Muscle of leg (tissue), 11 donors: ENCODE measurements around the gene PPP6R2. TPM values are rescaled to one million over a fixed set of nuclear protein-coding genes. Genes with fewer than 3 reads are reported as not detected.

Experiments
- DNase-seq: peaks from one replicate; pipeline ENCODE4 v3.0.0; 2013
- H3K27ac ChIP-seq: one replicate; pipeline ENCODE4 v1.5.1; 2013; ENCODE audit warnings: mild to moderate bottlenecking, low read length, control low read depth
- H3K27me3 ChIP-seq: one replicate; pipeline ENCODE4 v1.6.1; 2013; ENCODE audit warnings: low read length; ENCODE audit not compliant: control insufficient read depth, insufficient read depth
- H3K36me3 ChIP-seq: one replicate; pipeline ENCODE4 v1.6.1; 2013; ENCODE audit warnings: low read length; ENCODE audit not compliant: control insufficient read depth, insufficient read depth
- H3K4me1 ChIP-seq: one replicate; pipeline ENCODE4 v1.6.1; 2013; ENCODE audit warnings: low read length; ENCODE audit not compliant: control insufficient read depth, insufficient read depth
- H3K4me3 ChIP-seq: one replicate; pipeline ENCODE4 v1.5.1; 2013; ENCODE audit warnings: low read length, control low read depth
- H3K9me3 ChIP-seq: replicated peaks from 2 replicates; pipeline ENCODE4 v1.6.1; 2013; ENCODE audit warnings: low read depth, low read length; ENCODE audit not compliant: control insufficient read depth
- WGBS: methylation state at CpG from one replicate; pipeline ENCODE4 v1.1.5; 2013; ENCODE audit warnings: missing lambda C conversion rate; ENCODE audit not compliant: insufficient coverage; 5-methylcytosine and 5-hydroxymethylcytosine counted together
- polyA plus RNA-seq, 8 donors: library from polyadenylated mRNA; unstranded; fragments of 120-200 nt; gene quantifications; one replicate each; pipeline versions ENCODE4 v1.2.1 to v1.2.3, GENCODE V29; 2013; ENCODE audit warnings: inconsistent platforms in 1 of 8, low replicate concordance in 1 of 8; ENCODE audit not compliant: insufficient read length in 8 of 8, insufficient read depth in 1 of 8
- total RNA-seq: library from RNA; stranded (reverse); fragments of 120-200 nt; gene quantifications from one replicate; pipeline ENCODE4 v1.2.4, GENCODE V29; 2013

PPP6R2 gene
- total and polyA plus RNA-seq, 9 donors = 29.8 to 41.5 (median 36.4) TPM

- no peak for DNase-seq
- Histone ChIP-seq H3K4me3 (no peak within 1 kb of the TSS), H3K36me3 (no peaks in the 10 kb centered on the region), H3K9me3 (no peaks in the 10 kb centered on the region), H3K27ac (no peak within 1 kb of the TSS), H3K4me1 (peaks cover 8% of the 10 kb centered on the region), H3K27me3 (peaks cover 34% of the 10 kb centered on the region)
- 55% methylated on average over 20 of the region's 23 CpGs for WGBS
Measured at GRCh38 chr22:50486561-50487289, 143.6 kb downstream of the PPP6R2 start, which contains the start of gene MIOX. Gene MIOX (plus strand): TSS chr22:50486859. CDS start chr22:50486898, 39 bp downstream.

- Histone ChIP-seq H3K27me3 (peaks cover 27% of the 10 kb centered on the region), H3K9me3 (no peaks in the 10 kb centered on the region), H3K36me3 (no peaks in the 10 kb centered on the region), H3K4me3 (no peak overlapping the region), H3K27ac (no peak overlapping the region), H3K4me1 (peaks cover 1% of the 10 kb centered on the region)
- DNase-seq = no peak
- WGBS = 71% methylated on average over 12 of the region's 23 CpGs
Measured at GRCh38 chr22:50487290-50488005, 144.3 kb downstream of the PPP6R2 start.

GRCh38 chr22:50488006-50488677 is 145.0 kb downstream of the PPP6R2 start:
- no peaks in the 10 kb centered on the region for H3K4me1 ChIP-seq
- no peaks in the 10 kb centered on the region for H3K9me3 ChIP-seq
- WGBS = 73% methylated on average over 8 of the region's 18 CpGs
- no peak overlapping the region for H3K27ac ChIP-seq
- no peak for DNase-seq
- H3K4me3 ChIP-seq = no peak overlapping the region
- H3K36me3 ChIP-seq = no peaks in the 10 kb centered on the region
- peaks cover 20% of the 10 kb centered on the region for H3K27me3 ChIP-seq

- Histone ChIP-seq H3K36me3 (no peaks in the 10 kb centered on the region), H3K27me3 (peaks cover 12% of the 10 kb centered on the region), H3K9me3 (no peaks in the 10 kb centered on the region)
Measured at GRCh38 chr22:50488886-50489285, 145.8 kb downstream of the PPP6R2 start.

GRCh38 chr22:50489363-50490243 is 146.5 kb downstream of the PPP6R2 start:
- Histone ChIP-seq H3K36me3 (no peaks in the 10 kb centered on the region), H3K27me3 (peaks cover 9% of the 10 kb centered on the region)

More at GRCh38 chr22:50488886-50489285, 145.8 kb downstream of the PPP6R2 start:
- no peak for DNase-seq
- Histone ChIP-seq H3K4me3 (no peak overlapping the region), H3K4me1 (no peaks in the 10 kb centered on the region), H3K27ac (no peak overlapping the region)
- 61% methylated on average over 16 of the region's 19 CpGs for WGBS

GRCh38 chr22:50490531-50491308 is 147.6 kb downstream of the PPP6R2 start:
- peaks cover 5% of the 10 kb centered on the region for H3K27me3 ChIP-seq
- 71% methylated on average over 20 of the region's 27 CpGs for WGBS
- H3K4me1 ChIP-seq = no peaks in the 10 kb centered on the region
- DNase-seq = no peak
- no peak overlapping the region for H3K27ac ChIP-seq
- H3K36me3 ChIP-seq = no peaks in the 10 kb centered on the region
- H3K9me3 ChIP-seq = no peaks in the 10 kb centered on the region
- no peak overlapping the region for H3K4me3 ChIP-seq

More at GRCh38 chr22:50489363-50490243, 146.5 kb downstream of the PPP6R2 start:
- WGBS = 75% methylated on average over 15 of the region's 31 CpGs
- no peaks in the 10 kb centered on the region for H3K9me3 ChIP-seq
- H3K4me3 ChIP-seq = no peak overlapping the region
- DNase-seq = no peak
- H3K4me1 ChIP-seq = no peaks in the 10 kb centered on the region
- H3K27ac ChIP-seq = no peak overlapping the region

Other genes with a start within 250 kb of the PPP6R2 start
- gene PANX2, start 172.6 kb upstream of the PPP6R2 start, total RNA-seq = 0.13 TPM
- under 1 TPM; 0.04 to 0.19 (median 0.15) TPM for gene PANX2, start 172.6 kb upstream of the PPP6R2 start, polyA plus RNA-seq
- 10.5 TPM for gene TRABD, start 157.4 kb upstream of the PPP6R2 start, total RNA-seq
- 10 to 100 TPM; 16.7 to 28.5 (median 19.8) TPM for gene TRABD, start 157.4 kb upstream of the PPP6R2 start, polyA plus RNA-seq
- 11.8 TPM for gene SELENOO, start 142.3 kb upstream of the PPP6R2 start, total RNA-seq
- gene SELENOO, start 142.3 kb upstream of the PPP6R2 start, polyA plus RNA-seq = 10 to 100 TPM; 10.8 to 21.1 (median 14.5) TPM
- 26.2 TPM for gene TUBGCP6, start 98.3 kb upstream of the PPP6R2 start, total RNA-seq
- gene TUBGCP6, start 98.3 kb upstream of the PPP6R2 start, polyA plus RNA-seq = 10 to 100 TPM; 21.4 to 35.3 (median 26.4) TPM
- 11.5 TPM for gene HDAC10, start 92.1 kb upstream of the PPP6R2 start, total RNA-seq
- 10 to 100 TPM; 10.8 to 23.7 (median 16.9) TPM for gene HDAC10, start 92.1 kb upstream of the PPP6R2 start, polyA plus RNA-seq
- gene MAPK12, start 81.6 kb upstream of the PPP6R2 start, total RNA-seq = 25.6 TPM
- 10 to 100 TPM in 7 of 8 donors, 1 to 10 TPM in 1; 9.4 to 37.8 (median 19.1) TPM for gene MAPK12, start 81.6 kb upstream of the PPP6R2 start, polyA plus RNA-seq
- 4.5 TPM for gene MAPK11, start 72.9 kb upstream of the PPP6R2 start, total RNA-seq
- gene MAPK11, start 72.9 kb upstream of the PPP6R2 start, polyA plus RNA-seq = 1 to 10 TPM; 6.1 to 8.7 (median 6.8) TPM
- gene PLXNB2, start 35.7 kb upstream of the PPP6R2 start, total RNA-seq = 36.9 TPM
- 100 to 1,000 TPM in 2 of 8 donors, 10 to 100 TPM in 6; 72.1 to 110 (median 94.2) TPM for gene PLXNB2, start 35.7 kb upstream of the PPP6R2 start, polyA plus RNA-seq
- gene DENND6B, start 16.3 kb upstream of the PPP6R2 start, total RNA-seq = 2.0 TPM
- 1 to 10 TPM; 3.9 to 7.1 (median 4.8) TPM for gene DENND6B, start 16.3 kb upstream of the PPP6R2 start, polyA plus RNA-seq
- 36.5 TPM for gene SBF1, start 131.7 kb downstream of the PPP6R2 start, total RNA-seq
- gene SBF1, start 131.7 kb downstream of the PPP6R2 start, polyA plus RNA-seq = 10 to 100 TPM; 34.6 to 49.7 (median 45.2) TPM
- 0.40 TPM for gene ADM2, start 138.2 kb downstream of the PPP6R2 start, total RNA-seq
- under 1 TPM; 0.23 to 0.81 (median 0.54) TPM for gene ADM2, start 138.2 kb downstream of the PPP6R2 start, polyA plus RNA-seq
- not detected for gene MIOX, start 143.5 kb downstream of the PPP6R2 start, total RNA-seq
- under 1 TPM in 4 of 8 donors, not detected in 4; 0.08 to 0.12 (median 0.10) TPM for gene MIOX, start 143.5 kb downstream of the PPP6R2 start, polyA plus RNA-seq
- gene LMF2, start 164.4 kb downstream of the PPP6R2 start, total RNA-seq = 27.0 TPM
- 10 to 100 TPM; 35.5 to 54.1 (median 44.9) TPM for gene LMF2, start 164.4 kb downstream of the PPP6R2 start, polyA plus RNA-seq
- gene NCAPH2, start 164.9 kb downstream of the PPP6R2 start, total RNA-seq = 34.8 TPM
- gene NCAPH2, start 164.9 kb downstream of the PPP6R2 start, polyA plus RNA-seq = 10 to 100 TPM; 30.7 to 40.3 (median 37.6) TPM
- 0.40 TPM for gene SCO2, start 182.3 kb downstream of the PPP6R2 start, total RNA-seq
- gene SCO2, start 182.3 kb downstream of the PPP6R2 start, polyA plus RNA-seq = 1 to 10 TPM in 6 of 8 donors, under 1 TPM in 2; 0.71 to 7.0 (median 3.3) TPM
- 3.2 TPM for gene TYMP, start 186.7 kb downstream of the PPP6R2 start, total RNA-seq
- 1 to 10 TPM; 3.4 to 5.8 (median 4.1) TPM for gene TYMP, start 186.7 kb downstream of the PPP6R2 start, polyA plus RNA-seq
- gene KLHDC7B, start 202.6 kb downstream of the PPP6R2 start, total RNA-seq = not detected
- under 1 TPM in 4 of 8 donors, not detected in 4; 0.03 to 0.35 (median 0.07) TPM for gene KLHDC7B, start 202.6 kb downstream of the PPP6R2 start, polyA plus RNA-seq
- not detected for gene SYCE3, start 219.6 kb downstream of the PPP6R2 start, total RNA-seq
- not detected for gene SYCE3, start 219.6 kb downstream of the PPP6R2 start, polyA plus RNA-seq
- 46.2 TPM for gene CPT1B, start 235.1 kb downstream of the PPP6R2 start, total RNA-seq
- 10 to 100 TPM; 24.5 to 66.6 (median 42.7) TPM for gene CPT1B, start 235.1 kb downstream of the PPP6R2 start, polyA plus RNA-seq
- 47.5 TPM for gene CHKB, start 239.5 kb downstream of the PPP6R2 start, total RNA-seq
- 10 to 100 TPM; 38.6 to 61.7 (median 47.2) TPM for gene CHKB, start 239.5 kb downstream of the PPP6R2 start, polyA plus RNA-seq